Stimulated activated CD4-positive, alpha-beta T cell treated with anti-CD3 and anti-CD28 coated beads, Interleukin-1b, Interleukin-23, amount 100 ng/mL, for 1 hour (primary cell): ENCODE data around the gene RRP1B.
A peak's percentile ranks its signal among the peaks of the same experiment; 100 is the strongest.
"Not testable (repeated sequence)": the region's sequence is repeated elsewhere in the genome, so short reads cannot be mapped to it uniquely, and the experiment has no call there.

Experiments used
- DNase-seq, 2 donors: peaks; one replicate each; pipeline ENCODE4 v3.0.0-alpha.2; 2020; ENCODE audit warnings: low read depth in 2 of 2

The RRP1B gene

GRCh38 chr21:43639470-43640353 lies 19.6 kb upstream of the RRP1B start:
- DNase-seq: no peak

GRCh38 chr21:43640400-43640799 lies 19.0 kb upstream of the RRP1B start:
- no peak for DNase-seq

- DNase-seq: no peak
These were observed 16.2 kb upstream of the RRP1B start for GRCh38 chr21:43643193-43643592.

- no peak for DNase-seq
These were observed 15.3 kb upstream of the RRP1B start for GRCh38 chr21:43644071-43644470.

- DNase-seq: no peak
These were observed 14.8 kb upstream of the RRP1B start for GRCh38 chr21:43644609-43645008.

GRCh38 chr21:43645136-43645891 lies 14.0 kb upstream of the RRP1B start:
- DNase-seq: no peak

- DNase-seq: no peak
These were observed 13.4 kb upstream of the RRP1B start for GRCh38 chr21:43645976-43646375.

- peak; percentile 61 to 74 for DNase-seq
These were observed 12.7 kb upstream of the RRP1B start for GRCh38 chr21:43646550-43647260.

- DNase-seq: no peak
These were observed 11.2 kb upstream of the RRP1B start for GRCh38 chr21:43648171-43648570.

- DNase-seq: not testable (repeated sequence)
These were observed 7.4 kb upstream of the RRP1B start for GRCh38 chr21:43651926-43652325.

- no peak for DNase-seq
These were observed 6.7 kb upstream of the RRP1B start for GRCh38 chr21:43652616-43653015.

GRCh38 chr21:43653626-43654025 lies 5.7 kb upstream of the RRP1B start:
- DNase-seq: no peak

- DNase-seq: no peak
These were observed 4.4 kb upstream of the RRP1B start for GRCh38 chr21:43654806-43655489.

GRCh38 chr21:43657355-43658087 lies 1.8 kb upstream of the RRP1B start:
- no peak for DNase-seq

- DNase-seq: no peak
These were observed 1.1 kb upstream of the RRP1B start for GRCh38 chr21:43658088-43658741.

GRCh38 chr21:43658769-43659135 lies 608 bp upstream of the RRP1B start:
- no peak for DNase-seq

GRCh38 chr21:43662286-43662685 lies 2.9 kb downstream of the RRP1B start:
- DNase-seq: no peak

GRCh38 chr21:43663033-43663432 lies 3.7 kb downstream of the RRP1B start:
- DNase-seq: no peak

- no peak for DNase-seq
These were observed 5.0 kb downstream of the RRP1B start for GRCh38 chr21:43664358-43664757.

- DNase-seq: no peak
These were observed 6.5 kb downstream of the RRP1B start for GRCh38 chr21:43665879-43666278.
